HUES64 (cell line): ENCODE data around the gene HMGA1.
"Not testable (repeated sequence)": the region's sequence is repeated elsewhere in the genome, so short reads cannot be mapped to it uniquely, and the experiment has no call there.

ENCODE experiments used
- H3K27ac ChIP-seq: 2 replicates; pipeline ENCODE4 v1.7.0; 2013; ENCODE audit warnings: low read depth, low read length, inconsistent platforms
- H3K27me3 ChIP-seq: 2 replicates; pipeline ENCODE4 v1.6.1; 2013; ENCODE audit warnings: mild to moderate bottlenecking, low read length; ENCODE audit not compliant: insufficient read depth
- H3K36me3 ChIP-seq: 2 replicates; pipeline ENCODE4 v1.6.1; 2013; ENCODE audit warnings: mild to moderate bottlenecking, low read length; ENCODE audit not compliant: insufficient read depth
- H3K4me1 ChIP-seq: 2 replicates; pipeline ENCODE4 v1.6.1; 2013; ENCODE audit warnings: mild to moderate bottlenecking, low read length, moderate library complexity; ENCODE audit not compliant: insufficient read depth
- H3K4me3 ChIP-seq: 2 replicates; pipeline ENCODE4 v1.5.1; 2013; ENCODE audit warnings: mild to moderate bottlenecking, low read length, moderate library complexity
- H3K9ac ChIP-seq: 2 replicates; pipeline ENCODE4 v1.6.1; 2013; ENCODE audit warnings: mild to moderate bottlenecking, low read depth, low read length
- H3K9me3 ChIP-seq: 2 replicates; pipeline ENCODE4 v1.6.1; 2013; ENCODE audit warnings: low read depth, low read length; ENCODE audit not compliant: insufficient read depth
- WGBS: fragments of 150-250, 120-280 bp; methylation state at CpG from one replicate; pipeline ENCODE4 v1.1.7; 2013; ENCODE audit warnings: missing lambda C conversion rate; 5-methylcytosine and 5-hydroxymethylcytosine counted together

HMGA1 gene

DNA sequence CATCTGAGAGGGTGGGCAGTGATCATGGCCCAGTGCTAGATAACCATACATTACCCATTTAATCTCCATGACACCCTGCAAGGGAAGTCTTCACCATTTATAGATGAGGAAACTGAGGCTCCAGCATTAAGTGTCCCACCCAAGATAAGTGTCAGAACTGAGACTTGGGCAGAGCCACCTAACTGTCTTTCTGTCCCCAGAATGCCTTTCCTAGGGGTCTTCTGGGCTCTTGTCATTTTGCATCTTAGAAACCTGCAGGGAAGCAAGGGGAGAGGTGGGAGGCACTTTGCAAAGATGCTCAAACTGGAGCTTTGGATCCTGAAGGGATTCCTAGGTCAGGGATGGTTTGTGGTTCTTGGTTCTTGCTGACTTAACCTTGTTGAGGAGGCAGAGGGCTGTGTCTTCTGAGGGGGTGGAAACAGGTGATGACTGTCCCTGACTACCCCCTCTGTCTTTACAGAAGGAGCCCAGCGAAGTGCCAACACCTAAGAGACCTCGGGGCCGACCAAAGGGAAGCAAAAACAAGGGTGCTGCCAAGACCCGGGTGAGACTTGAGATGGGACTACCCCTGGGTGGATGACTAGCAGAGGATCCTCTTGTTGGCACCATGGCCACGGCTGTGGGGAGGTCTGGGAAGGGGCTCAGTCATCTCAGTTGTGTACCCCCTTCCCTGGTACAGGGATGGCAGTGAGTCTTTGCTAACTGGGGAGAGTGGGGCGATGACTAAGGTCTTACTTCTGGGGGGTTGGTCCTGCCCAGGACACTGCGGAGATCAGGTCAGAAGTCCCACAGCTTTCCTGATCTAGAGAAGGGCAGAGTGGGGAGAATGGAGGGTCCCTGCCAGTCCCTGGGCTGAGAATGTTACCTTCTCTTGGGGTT is 5.8 kb downstream of the HMGA1 start:
- 92% methylated on average over 7 of the region's 7 CpGs for WGBS
- no peak overlapping the region for H3K4me3 ChIP-seq
- no peaks in the 10 kb centered on the region for H3K9me3 ChIP-seq
- no peaks in the 10 kb centered on the region for H3K27me3 ChIP-seq
- peaks cover 36% of the 10 kb centered on the region for H3K4me1 ChIP-seq
- H3K9ac ChIP-seq = no peak overlapping the region
- peaks cover 70% of the 10 kb centered on the region for H3K36me3 ChIP-seq
- peak overlapping the region; percentile 34; the same call in 1 of the 2 replicates for H3K27ac ChIP-seq

DNA sequence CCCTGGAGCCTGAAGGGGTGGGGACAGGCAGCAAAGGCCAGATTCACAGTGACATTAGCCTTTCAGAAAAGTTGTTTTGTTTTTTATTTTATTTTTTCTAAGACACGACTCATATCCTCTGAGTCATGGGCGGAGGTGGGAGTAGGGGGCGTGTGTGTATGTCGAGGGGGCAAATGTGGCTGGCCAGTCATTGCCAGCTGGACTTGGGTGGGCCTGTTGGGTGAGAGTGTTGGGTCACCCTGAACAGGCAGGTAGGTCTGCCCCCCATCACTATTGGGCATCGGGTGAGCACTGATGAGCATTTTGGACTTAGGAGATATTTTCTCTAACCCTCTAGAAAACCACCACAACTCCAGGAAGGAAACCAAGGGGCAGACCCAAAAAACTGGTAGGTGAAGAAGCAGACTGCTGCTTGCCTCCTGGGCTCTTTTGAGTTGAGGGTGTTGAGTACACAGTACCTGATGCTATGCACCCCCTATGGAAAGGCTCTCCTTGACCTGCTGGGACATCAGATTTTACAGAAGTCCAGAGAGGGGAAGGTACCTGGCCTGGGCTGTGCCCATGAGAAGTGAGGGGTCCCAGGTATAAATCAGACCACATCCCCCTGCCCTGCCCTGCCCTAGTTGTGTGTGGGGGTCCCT is 6.6 kb downstream of the HMGA1 start:
- H3K4me1 ChIP-seq = peaks cover 36% of the 10 kb centered on the region
- H3K9me3 ChIP-seq = no peaks in the 10 kb centered on the region
- WGBS = 89% methylated on average over 5 of the region's 5 CpGs
- H3K36me3 ChIP-seq = peaks cover 69% of the 10 kb centered on the region
- peak overlapping the region; percentile 34; the same call in 1 of the 2 replicates for H3K27ac ChIP-seq
- H3K9ac ChIP-seq = no peak overlapping the region
- no peak overlapping the region for H3K4me3 ChIP-seq
- H3K27me3 ChIP-seq = no peaks in the 10 kb centered on the region

DNA sequence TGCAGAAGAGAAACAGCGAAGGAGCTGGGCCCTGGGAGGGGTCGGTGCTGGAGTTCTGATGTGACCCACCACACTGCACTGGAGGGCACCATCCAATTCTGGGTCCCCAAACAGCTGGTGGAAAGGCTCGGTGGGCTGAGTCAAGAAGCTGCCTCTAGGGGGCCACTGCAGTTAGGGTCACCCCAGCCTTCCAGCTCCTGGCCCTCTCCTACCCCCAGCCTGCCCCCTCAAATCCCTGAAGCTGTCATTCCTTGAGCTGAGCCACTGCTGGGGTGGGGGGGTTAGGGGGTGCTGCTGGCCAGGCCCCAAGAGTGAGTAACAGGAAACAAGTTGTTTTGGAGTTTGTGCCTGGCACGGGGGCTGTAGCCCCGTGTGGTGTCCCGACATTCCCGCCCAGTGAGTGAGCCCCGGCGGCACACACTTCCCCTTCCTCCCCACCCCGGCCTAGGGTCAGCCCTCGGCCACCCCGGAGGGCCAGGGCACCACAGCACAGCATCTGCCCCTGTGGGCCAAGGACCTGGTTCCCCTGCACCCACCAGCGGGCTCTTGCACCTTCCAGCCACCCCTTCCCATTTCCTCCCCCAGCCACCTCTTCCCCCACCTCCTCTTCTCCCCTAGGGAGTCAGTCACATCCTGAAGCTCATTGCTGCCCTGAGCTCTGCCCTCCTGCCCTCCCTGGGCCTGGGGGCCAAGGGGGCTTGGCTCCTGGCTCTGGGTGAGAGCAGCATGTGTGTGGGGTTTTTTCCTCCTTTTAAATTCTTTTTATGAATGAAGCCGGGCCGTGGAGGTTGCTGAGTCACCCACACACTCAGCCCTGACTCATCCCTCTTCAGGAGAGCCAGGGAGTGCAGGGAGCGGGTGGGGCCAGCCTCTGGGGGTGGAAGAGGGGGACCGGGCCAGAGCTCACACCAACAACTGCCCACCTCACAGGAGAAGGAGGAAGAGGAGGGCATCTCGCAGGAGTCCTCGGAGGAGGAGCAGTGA is 7.5 kb downstream of the HMGA1 start:
- H3K4me1 ChIP-seq = peaks cover 32% of the 10 kb centered on the region
- H3K9ac ChIP-seq = peak overlapping the region; percentile 42; the same call in 1 of the 2 replicates

DNA sequence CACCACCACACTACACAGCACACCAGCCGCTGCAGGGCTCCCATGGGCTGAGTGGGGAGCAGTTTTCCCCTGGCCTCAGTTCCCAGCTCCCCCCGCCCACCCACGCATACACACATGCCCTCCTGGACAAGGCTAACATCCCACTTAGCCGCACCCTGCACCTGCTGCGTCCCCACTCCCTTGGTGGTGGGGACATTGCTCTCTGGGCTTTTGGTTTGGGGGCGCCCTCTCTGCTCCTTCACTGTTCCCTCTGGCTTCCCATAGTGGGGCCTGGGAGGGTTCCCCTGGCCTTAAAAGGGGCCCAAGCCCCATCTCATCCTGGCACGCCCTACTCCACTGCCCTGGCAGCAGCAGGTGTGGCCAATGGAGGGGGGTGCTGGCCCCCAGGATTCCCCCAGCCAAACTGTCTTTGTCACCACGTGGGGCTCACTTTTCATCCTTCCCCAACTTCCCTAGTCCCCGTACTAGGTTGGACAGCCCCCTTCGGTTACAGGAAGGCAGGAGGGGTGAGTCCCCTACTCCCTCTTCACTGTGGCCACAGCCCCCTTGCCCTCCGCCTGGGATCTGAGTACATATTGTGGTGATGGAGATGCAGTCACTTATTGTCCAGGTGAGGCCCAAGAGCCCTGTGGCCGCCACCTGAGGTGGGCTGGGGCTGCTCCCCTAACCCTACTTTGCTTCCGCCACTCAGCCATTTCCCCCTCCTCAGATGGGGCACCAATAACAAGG is 8.5 kb downstream of the HMGA1 start:
- H3K4me3 ChIP-seq, H3K9me3 ChIP-seq, H3K27me3 ChIP-seq, H3K9ac ChIP-seq, H3K27ac ChIP-seq: not testable (repeated sequence)
- H3K4me1 ChIP-seq = peaks cover 24% of the 10 kb centered on the region
- peaks cover 49% of the 10 kb centered on the region for H3K36me3 ChIP-seq
- WGBS = 87% methylated on average over 11 of the region's 13 CpGs

More for the DNA sequence above, 7.5 kb downstream of the HMGA1 start:
- Histone ChIP-seq H3K27ac (peak overlapping the region; percentile 82), H3K4me3 (no peak overlapping the region), H3K36me3 (peaks cover 60% of the 10 kb centered on the region), H3K27me3 (no peaks in the 10 kb centered on the region), H3K9me3 (no peaks in the 10 kb centered on the region)
- WGBS = 81% methylated on average over 14 of the region's 19 CpGs

DNA sequence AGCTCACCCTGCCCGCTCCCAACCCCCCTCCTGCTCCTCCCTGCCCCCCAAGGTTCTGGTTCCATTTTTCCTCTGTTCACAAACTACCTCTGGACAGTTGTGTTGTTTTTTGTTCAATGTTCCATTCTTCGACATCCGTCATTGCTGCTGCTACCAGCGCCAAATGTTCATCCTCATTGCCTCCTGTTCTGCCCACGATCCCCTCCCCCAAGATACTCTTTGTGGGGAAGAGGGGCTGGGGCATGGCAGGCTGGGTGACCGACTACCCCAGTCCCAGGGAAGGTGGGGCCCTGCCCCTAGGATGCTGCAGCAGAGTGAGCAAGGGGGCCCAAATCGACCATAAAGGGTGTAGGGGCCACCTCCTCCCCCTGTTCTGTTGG is 9.1 kb downstream of the HMGA1 start:
- H3K27me3 ChIP-seq, H3K9me3 ChIP-seq, H3K9ac ChIP-seq, H3K4me3 ChIP-seq: not testable (repeated sequence)
- Histone ChIP-seq H3K36me3 (peaks cover 44% of the 10 kb centered on the region), H3K27ac (peak overlapping the region; percentile 37; the same call in 1 of the 2 replicates), H3K4me1 (peaks cover 21% of the 10 kb centered on the region; the same call in 1 of the 2 replicates)
- 88% methylated on average over 4 of the region's 7 CpGs for WGBS

DNA sequence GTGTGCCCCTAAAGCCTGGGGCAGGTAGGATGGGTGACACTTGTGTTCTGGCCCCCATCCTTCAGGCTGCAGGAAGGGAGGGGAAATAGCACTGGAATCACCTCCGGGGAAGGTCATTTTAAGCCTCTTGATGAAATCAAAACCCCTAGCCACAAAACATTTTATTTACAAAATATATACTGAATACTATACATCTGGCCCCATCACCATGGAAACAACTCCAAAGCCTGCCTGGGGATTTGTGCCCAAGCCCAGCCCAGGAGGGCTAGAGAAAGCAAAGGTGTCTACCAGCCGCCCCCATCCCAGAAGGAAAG is 9.5 kb downstream of the HMGA1 start:
- peaks cover 17% of the 10 kb centered on the region; the same call in 1 of the 2 replicates for H3K4me1 ChIP-seq

GRCh38 chr6:34246563-34247391 is 10.1 kb downstream of the HMGA1 start:
- Histone ChIP-seq H3K4me1 (peaks cover 12% of the 10 kb centered on the region; the same call in 1 of the 2 replicates), H3K4me3 (no peak overlapping the region), H3K9me3 (no peaks in the 10 kb centered on the region), H3K27ac (peak overlapping the region; percentile 37; the same call in 1 of the 2 replicates), H3K36me3 (peaks cover 34% of the 10 kb centered on the region), H3K27me3 (no peaks in the 10 kb centered on the region), H3K9ac (no peak overlapping the region)
- 48% methylated on average over 8 of the region's 8 CpGs for WGBS

More for the DNA sequence above, 9.5 kb downstream of the HMGA1 start:
- Histone ChIP-seq H3K4me3 (no peak overlapping the region), H3K27me3 (no peaks in the 10 kb centered on the region), H3K9ac (no peak overlapping the region), H3K27ac (peak overlapping the region; percentile 37; the same call in 1 of the 2 replicates), H3K9me3 (no peaks in the 10 kb centered on the region), H3K36me3 (peaks cover 39% of the 10 kb centered on the region)
- 43% methylated on average over 2 of the region's 2 CpGs for WGBS

GRCh38 chr6:34247481-34248197 is 11.0 kb downstream of the HMGA1 start:
- Histone ChIP-seq H3K36me3 (peaks cover 25% of the 10 kb centered on the region), H3K27me3 (no peaks in the 10 kb centered on the region), H3K4me1 (peaks cover 8% of the 10 kb centered on the region; the same call in 1 of the 2 replicates), H3K27ac (no peak overlapping the region), H3K4me3 (peak overlapping the region; percentile 76; the same call in 1 of the 2 replicates), H3K9ac (no peak overlapping the region), H3K9me3 (no peaks in the 10 kb centered on the region)
- 90% methylated on average over 6 of the region's 6 CpGs for WGBS

DNA sequence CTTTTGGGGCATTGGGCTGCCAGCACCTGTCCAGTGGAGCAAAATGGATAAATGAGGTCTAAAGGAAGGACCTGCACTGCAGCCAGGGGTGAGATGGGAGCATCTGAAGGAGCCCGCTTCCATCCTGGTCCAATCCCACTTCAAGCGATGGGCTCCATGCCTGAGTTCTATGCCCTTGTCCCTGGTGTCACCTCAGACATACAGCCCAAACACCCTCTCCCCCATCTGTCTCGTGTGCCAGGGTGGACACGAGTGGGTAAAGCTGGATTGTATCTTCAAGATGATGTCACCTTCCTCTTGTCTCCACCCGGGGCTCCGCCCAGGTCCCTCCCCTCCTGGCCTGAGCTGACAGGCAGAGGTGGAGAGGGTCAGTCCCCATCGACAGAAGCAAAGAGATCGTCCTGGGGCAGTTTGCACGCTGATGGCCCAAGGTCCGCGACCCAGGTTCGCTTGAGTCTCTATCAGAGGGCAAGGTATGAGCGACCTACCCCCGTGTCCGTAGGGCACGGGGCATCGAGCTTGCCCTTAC is 11.6 kb downstream of the HMGA1 start:
- Histone ChIP-seq H3K36me3 (peaks cover 19% of the 10 kb centered on the region), H3K4me1 (peaks cover 3% of the 10 kb centered on the region; the same call in 1 of the 2 replicates), H3K9me3 (no peaks in the 10 kb centered on the region), H3K9ac (peak overlapping the region; percentile 53), H3K4me3 (peak overlapping the region; percentile 76), H3K27ac (peak overlapping the region; percentile 51; the same call in 1 of the 2 replicates), H3K27me3 (no peaks in the 10 kb centered on the region)
- WGBS = 9% methylated on average over 17 of the region's 17 CpGs
